GM12865 (cell line): ENCODE data around the gene PDE4D.

Experiments used
- DNase-seq: peaks from one replicate; pipeline ENCODE4 v3.0.0; 2010; ENCODE audit warnings: low read depth
- H3K4me3 ChIP-seq: 2 replicates; pipeline ENCODE4 v1.5.1; 2011; ENCODE audit warnings: mild to moderate bottlenecking, low read depth, low read length, control low read depth
- TF ChIP-seq, protein P1 (sequence below): IDR thresholded peaks from 2 replicates; pipeline ENCODE4 v1.5.1; 2011; ENCODE audit warnings: low read length, control low read depth, low read depth, inconsistent platforms; ENCODE audit not compliant: insufficient read depth; ENCODE audit errors: missing control alignments

PDE4D gene

DNA sequence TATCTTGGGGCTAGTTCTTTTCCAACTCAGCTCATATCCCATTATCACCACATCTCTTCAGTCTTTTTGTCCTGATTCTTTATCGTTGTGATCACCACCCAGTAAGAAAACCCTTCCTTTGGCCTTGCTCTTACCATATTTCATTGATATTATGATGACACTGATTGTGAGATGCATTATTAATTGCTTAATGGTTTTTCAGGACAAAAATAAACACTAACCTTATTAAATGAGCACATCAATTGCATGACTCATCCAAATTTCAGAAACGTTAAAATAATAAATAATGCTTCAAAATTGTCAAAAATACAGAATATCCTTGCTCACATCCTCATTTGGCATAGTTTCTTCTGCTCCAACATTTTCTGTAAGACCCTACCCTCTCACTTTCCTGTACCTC is 270.7 kb downstream of the PDE4D start:
- TF ChIP-seq, protein P1, sequence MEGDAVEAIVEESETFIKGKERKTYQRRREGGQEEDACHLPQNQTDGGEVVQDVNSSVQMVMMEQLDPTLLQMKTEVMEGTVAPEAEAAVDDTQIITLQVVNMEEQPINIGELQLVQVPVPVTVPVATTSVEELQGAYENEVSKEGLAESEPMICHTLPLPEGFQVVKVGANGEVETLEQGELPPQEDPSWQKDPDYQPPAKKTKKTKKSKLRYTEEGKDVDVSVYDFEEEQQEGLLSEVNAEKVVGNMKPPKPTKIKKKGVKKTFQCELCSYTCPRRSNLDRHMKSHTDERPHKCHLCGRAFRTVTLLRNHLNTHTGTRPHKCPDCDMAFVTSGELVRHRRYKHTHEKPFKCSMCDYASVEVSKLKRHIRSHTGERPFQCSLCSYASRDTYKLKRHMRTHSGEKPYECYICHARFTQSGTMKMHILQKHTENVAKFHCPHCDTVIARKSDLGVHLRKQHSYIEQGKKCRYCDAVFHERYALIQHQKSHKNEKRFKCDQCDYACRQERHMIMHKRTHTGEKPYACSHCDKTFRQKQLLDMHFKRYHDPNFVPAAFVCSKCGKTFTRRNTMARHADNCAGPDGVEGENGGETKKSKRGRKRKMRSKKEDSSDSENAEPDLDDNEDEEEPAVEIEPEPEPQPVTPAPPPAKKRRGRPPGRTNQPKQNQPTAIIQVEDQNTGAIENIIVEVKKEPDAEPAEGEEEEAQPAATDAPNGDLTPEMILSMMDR, result no peak
- no peak for DNase-seq
- no peak overlapping the region for H3K4me3 ChIP-seq

DNA sequence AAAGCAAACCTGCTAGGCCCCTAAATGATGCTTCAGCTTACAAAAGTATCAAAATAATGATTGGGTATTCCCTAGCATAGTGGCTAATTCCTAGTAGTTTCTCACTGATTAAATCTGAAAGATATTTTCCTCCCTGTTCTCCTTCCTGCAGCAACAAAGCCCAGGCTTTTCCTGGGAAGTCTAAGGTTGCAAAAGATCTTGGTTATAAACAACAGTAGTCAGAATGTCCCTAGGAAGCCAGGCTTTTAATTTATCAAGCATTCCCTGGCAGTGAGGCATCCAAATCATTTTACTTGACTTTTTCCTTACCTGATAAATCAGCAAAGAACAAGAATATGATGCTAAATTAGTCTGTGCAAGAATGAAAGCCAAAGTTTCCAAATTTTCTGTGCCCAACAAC is 272.0 kb downstream of the PDE4D start:
- DNase-seq, result no peak
- TF ChIP-seq, protein P1, result no peak
- H3K4me3 ChIP-seq, result no peak overlapping the region

DNA sequence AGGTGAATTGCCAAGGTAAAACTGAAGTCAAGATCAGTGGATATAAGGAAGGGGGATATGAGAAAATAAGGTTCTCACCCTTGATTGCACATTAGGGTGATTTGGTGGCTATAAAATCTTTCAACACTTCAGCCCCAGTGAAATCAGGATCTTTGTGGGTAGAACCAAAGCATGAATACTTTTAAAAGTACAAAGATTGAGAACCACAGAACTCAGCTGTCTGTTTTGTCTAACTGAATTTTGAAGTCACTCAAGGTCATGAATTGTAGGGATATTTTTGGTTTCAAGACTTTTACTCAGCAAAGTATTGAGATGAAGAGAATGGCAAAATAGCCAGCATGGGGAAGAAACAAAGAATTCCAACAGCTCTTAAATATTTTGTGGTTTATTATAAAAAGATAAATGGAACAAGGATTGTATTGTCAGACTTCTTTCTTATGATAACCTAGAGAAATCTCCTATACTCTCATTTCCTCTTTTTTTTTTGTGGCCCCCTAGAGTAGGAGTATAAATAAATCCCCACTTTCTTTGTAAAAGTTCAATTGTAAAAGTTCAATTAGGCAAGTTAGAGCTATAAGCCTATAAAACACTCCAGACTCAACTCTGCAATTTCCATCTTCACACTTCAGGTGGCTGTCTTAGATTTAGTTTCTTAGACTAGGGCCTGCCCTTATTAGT is 272.9 kb downstream of the PDE4D start:
- no peak overlapping the region for H3K4me3 ChIP-seq
- peak; percentile 24 for DNase-seq
- TF ChIP-seq, protein P1, result no peak

DNA sequence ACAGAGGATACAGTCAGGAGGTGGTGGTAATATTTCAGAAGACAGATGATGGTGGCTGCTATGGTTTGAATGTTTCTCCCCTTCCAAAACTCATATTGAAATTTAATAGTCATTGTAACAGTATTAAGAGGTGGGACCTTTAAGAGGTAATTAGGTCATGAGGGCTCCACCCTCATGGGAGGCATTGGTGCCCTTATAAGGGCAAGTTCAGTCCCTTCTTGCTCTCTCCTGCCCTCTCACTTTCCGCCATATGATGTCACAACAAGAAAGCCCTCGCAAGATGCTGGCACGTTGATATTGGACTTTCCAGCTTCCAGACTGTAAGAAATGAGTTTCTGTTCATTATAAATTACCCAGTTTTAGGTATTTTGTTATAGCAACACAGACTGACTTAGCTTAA is 274.9 kb downstream of the PDE4D start:
- H3K4me3 ChIP-seq, result no peak overlapping the region
- DNase-seq, result no peak
- TF ChIP-seq, protein P1, result no peak

DNA sequence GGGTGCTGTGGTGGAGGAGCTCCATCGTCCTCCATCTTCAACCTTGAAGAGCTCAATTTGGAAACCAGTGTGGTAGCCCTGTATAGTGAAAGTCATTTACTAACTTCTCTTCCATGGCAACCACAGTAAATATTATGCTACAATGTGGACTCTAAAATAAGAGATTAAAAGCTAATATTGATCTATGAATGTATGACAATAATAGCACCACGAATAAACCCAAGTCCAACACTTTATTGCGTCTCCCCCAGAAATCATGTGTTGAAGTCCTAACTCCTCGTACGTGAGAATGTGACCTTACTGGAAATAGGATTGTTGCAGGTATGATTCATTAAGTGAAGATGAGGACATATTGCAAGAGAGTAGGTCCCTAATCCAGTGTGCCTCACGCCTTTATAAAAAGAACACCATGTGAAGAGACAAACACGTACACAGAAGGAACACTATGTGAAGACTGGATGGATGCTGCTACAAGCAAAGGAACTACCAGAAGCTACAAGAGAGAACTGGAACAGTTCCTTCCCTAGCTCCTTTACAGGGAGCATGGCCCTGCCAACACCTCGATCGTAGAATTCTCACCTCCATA is 276.2 kb downstream of the PDE4D start:
- DNase-seq, result no peak
- TF ChIP-seq, protein P1, result no peak
- H3K4me3 ChIP-seq, result no peak overlapping the region

DNA sequence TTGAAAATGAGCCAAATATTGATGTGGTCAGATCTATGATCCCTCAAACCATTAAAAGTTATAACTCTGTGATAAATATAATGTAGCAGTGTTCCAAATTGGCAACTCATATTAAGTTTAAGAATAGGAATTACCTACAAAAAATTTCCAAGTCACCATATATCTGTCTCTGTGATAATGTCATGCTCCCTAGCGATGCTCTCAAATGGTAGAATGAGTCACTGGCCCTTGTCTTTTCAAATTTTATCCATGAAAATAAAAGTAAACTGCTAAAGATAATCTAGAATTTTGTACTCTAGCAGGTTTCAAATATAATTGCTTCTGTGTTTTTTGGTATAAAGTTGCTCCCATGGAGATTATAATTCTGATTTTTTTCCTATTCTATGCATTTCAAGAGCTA is 277.1 kb downstream of the PDE4D start:
- no peak for DNase-seq
- TF ChIP-seq, protein P1, result no peak
- H3K4me3 ChIP-seq, result no peak overlapping the region

DNA sequence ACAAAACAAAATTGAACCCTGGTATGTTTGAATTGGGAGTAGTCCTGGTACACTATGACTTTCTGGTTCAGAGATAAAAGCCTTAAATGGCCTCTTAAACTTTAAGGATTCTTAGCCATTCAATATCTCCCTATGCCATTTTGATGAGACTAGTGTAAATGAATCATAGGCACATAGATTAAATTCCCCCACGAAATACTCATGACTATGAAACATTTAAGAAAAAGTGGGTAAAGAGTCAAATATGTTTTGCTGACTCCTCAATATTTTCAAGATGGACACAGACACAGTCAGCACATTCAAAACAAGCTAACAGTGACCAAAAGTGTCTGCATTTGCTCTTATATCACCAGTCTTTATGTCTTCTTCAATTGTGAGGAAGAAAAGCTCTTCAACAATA is 278.3 kb downstream of the PDE4D start:
- H3K4me3 ChIP-seq, result no peak overlapping the region
- no peak for DNase-seq
- TF ChIP-seq, protein P1, result no peak
